ENCODE data around the gene MEIS2.

MEIS2 gene

GRCh38 chr15:36967929-36968328, 132.4 kb downstream of the MEIS2 start:
- no peaks in the 10 kb centered on the region for H3K79me2 ChIP-seq (ENCODE audit: low read length)
- no peak overlapping the region for H2AFZ ChIP-seq (ENCODE audit: low read depth, low read length)
- no peaks in the 10 kb centered on the region for H3K27me3 ChIP-seq (ENCODE audit: low read depth, low read length)
- H3K9me3 ChIP-seq (ENCODE audit: insufficient read depth, low read length): no peaks in the 10 kb centered on the region
- H3K9ac ChIP-seq (ENCODE audit: low read length): no peak overlapping the region
- no peak overlapping the region for H3K27ac ChIP-seq (ENCODE audit: low read length)
- no peaks in the 10 kb centered on the region for H4K20me1 ChIP-seq (ENCODE audit: insufficient read depth, low read length)
- TF ChIP-seq EZH2phosphoT487 (IDR thresholded peaks at IDR 0.05; ENCODE audit: low read depth) (no peak), CTCF (IDR thresholded peaks at IDR 0.05; ENCODE audit: low read depth, low read length) (no peak)
- no peak overlapping the region for H3K4me3 ChIP-seq (ENCODE audit: low read length)
- peaks cover 11% of the 10 kb centered on the region for H3K4me1 ChIP-seq (ENCODE audit: low read length)
- H3K4me2 ChIP-seq (ENCODE audit: low read length): no peak overlapping the region
- no peaks in the 10 kb centered on the region for H3K36me3 ChIP-seq (replicated peaks; ENCODE audit: low read depth, low read length)

- Histone ChIP-seq H3K4me2 (ENCODE audit: low read length) (no peak overlapping the region), H3K27me3 (ENCODE audit: low read depth, low read length) (no peaks in the 10 kb centered on the region), H3K9ac (ENCODE audit: low read length) (no peak overlapping the region), H3K4me3 (ENCODE audit: low read length) (no peak overlapping the region), H3K9me3 (ENCODE audit: insufficient read depth, low read length) (no peaks in the 10 kb centered on the region), H3K4me1 (ENCODE audit: low read length) (no peaks in the 10 kb centered on the region), H3K79me2 (ENCODE audit: low read length) (no peaks in the 10 kb centered on the region), H2AFZ (ENCODE audit: low read depth, low read length) (no peak overlapping the region), H4K20me1 (ENCODE audit: insufficient read depth, low read length) (no peaks in the 10 kb centered on the region), H3K27ac (ENCODE audit: low read length) (no peak overlapping the region), H3K36me3 (replicated peaks; ENCODE audit: low read depth, low read length) (no peaks in the 10 kb centered on the region)
- TF ChIP-seq EZH2phosphoT487 (IDR thresholded peaks at IDR 0.05; ENCODE audit: low read depth): no peak
- no peak for TF ChIP-seq CTCF (IDR thresholded peaks at IDR 0.05; ENCODE audit: low read depth, low read length)
Measured at GRCh38 chr15:36966708-36967107, 133.6 kb downstream of the MEIS2 start.

GRCh38 chr15:36965570-36966342, 134.6 kb downstream of the MEIS2 start:
- H3K4me3 ChIP-seq (ENCODE audit: low read length): no peak overlapping the region
- no peak overlapping the region for H3K4me2 ChIP-seq (ENCODE audit: low read length)
- H3K9ac ChIP-seq (ENCODE audit: low read length): no peak overlapping the region
- H4K20me1 ChIP-seq (ENCODE audit: insufficient read depth, low read length): no peaks in the 10 kb centered on the region
- TF ChIP-seq EZH2phosphoT487 (IDR thresholded peaks at IDR 0.05; ENCODE audit: low read depth) (no peak), CTCF (IDR thresholded peaks at IDR 0.05; ENCODE audit: low read depth, low read length) (no peak)
- H2AFZ ChIP-seq (ENCODE audit: low read depth, low read length): no peak overlapping the region
- no peak overlapping the region for H3K27ac ChIP-seq (ENCODE audit: low read length)
- H3K4me1 ChIP-seq (ENCODE audit: low read length): no peaks in the 10 kb centered on the region
- H3K36me3 ChIP-seq (replicated peaks; ENCODE audit: low read depth, low read length): no peaks in the 10 kb centered on the region
- H3K9me3 ChIP-seq (ENCODE audit: insufficient read depth, low read length): no peaks in the 10 kb centered on the region
- H3K27me3 ChIP-seq (ENCODE audit: low read depth, low read length): no peaks in the 10 kb centered on the region
- H3K79me2 ChIP-seq (ENCODE audit: low read length): no peaks in the 10 kb centered on the region

GRCh38 chr15:36964626-36965025, 135.7 kb downstream of the MEIS2 start:
- Histone ChIP-seq H3K27me3 (ENCODE audit: low read depth, low read length) (no peaks in the 10 kb centered on the region), H3K4me3 (ENCODE audit: low read length) (no peak overlapping the region), H3K4me2 (ENCODE audit: low read length) (no peak overlapping the region), H3K79me2 (ENCODE audit: low read length) (no peaks in the 10 kb centered on the region), H4K20me1 (ENCODE audit: insufficient read depth, low read length) (no peaks in the 10 kb centered on the region), H3K9me3 (ENCODE audit: insufficient read depth, low read length) (no peaks in the 10 kb centered on the region), H3K36me3 (replicated peaks; ENCODE audit: low read depth, low read length) (no peaks in the 10 kb centered on the region), H2AFZ (ENCODE audit: low read depth, low read length) (no peak overlapping the region), H3K27ac (ENCODE audit: low read length) (no peak overlapping the region), H3K4me1 (ENCODE audit: low read length) (no peaks in the 10 kb centered on the region), H3K9ac (ENCODE audit: low read length) (no peak overlapping the region)
- TF ChIP-seq EZH2phosphoT487 (IDR thresholded peaks at IDR 0.05; ENCODE audit: low read depth): no peak
- no peak for TF ChIP-seq CTCF (IDR thresholded peaks at IDR 0.05; ENCODE audit: low read depth, low read length)

All from OCI-LY3 (cell line).